H9 (cell line): ENCODE results near the gene PRRT2. TPM values are rescaled to one million over a fixed set of nuclear protein-coding genes. Genes with fewer than 3 reads are reported as not detected.
"Not testable (repeated sequence)": the region's sequence is repeated elsewhere in the genome, so short reads cannot be mapped to it uniquely, and the experiment has no call there.

Experiments used
- DNase-seq: peaks from one replicate; pipeline ENCODE4 v3.0.0-alpha.2; 2017
- H2AFZ ChIP-seq: one replicate; pipeline ENCODE4 v1.6.1; 2013; ENCODE audit warnings: mild to moderate bottlenecking, low read length, control low read depth, moderate library complexity
- H2AK5ac ChIP-seq: 2 replicates; pipeline ENCODE4 v1.6.1; 2013; ENCODE audit warnings: low read length, control low read depth, mixed read lengths; ENCODE audit not compliant: insufficient read length
- H2BK120ac ChIP-seq: one replicate; pipeline ENCODE4 v1.6.1; 2013; ENCODE audit warnings: low read depth, mild to moderate bottlenecking, low read length, control low read depth, inconsistent platforms; ENCODE audit not compliant: poor library complexity, severe bottlenecking
- H2BK12ac ChIP-seq: 2 replicates; pipeline ENCODE4 v1.6.1; 2013; ENCODE audit warnings: low read length, control low read depth, mixed read lengths, low read depth; ENCODE audit not compliant: insufficient read length
- H2BK15ac ChIP-seq: 2 replicates; pipeline ENCODE4 v1.6.1; 2013; ENCODE audit warnings: low read depth, low read length, control low read depth
- H2BK20ac ChIP-seq: one replicate; pipeline ENCODE4 v1.6.1; 2013; ENCODE audit warnings: low read depth, mild to moderate bottlenecking, low read length, control low read depth, inconsistent platforms; ENCODE audit not compliant: poor library complexity, severe bottlenecking
- H2BK5ac ChIP-seq: 2 replicates; pipeline ENCODE4 v1.6.1; 2013; ENCODE audit warnings: low read length, control low read depth, mixed read lengths; ENCODE audit not compliant: insufficient read length
- H3K14ac ChIP-seq: 2 replicates; pipeline ENCODE4 v1.6.1; 2013; ENCODE audit warnings: low read length, control low read depth; ENCODE audit not compliant: insufficient read depth
- H3K18ac ChIP-seq: 2 replicates; pipeline ENCODE4 v1.6.1; 2013; ENCODE audit warnings: low read depth, mild to moderate bottlenecking, mixed read lengths, low read length, control low read depth; ENCODE audit not compliant: insufficient read length
- H3K23ac ChIP-seq: 2 replicates; pipeline ENCODE4 v1.6.1; 2013; ENCODE audit warnings: low read length, control low read depth, mixed read lengths, low read depth; ENCODE audit not compliant: insufficient read length
- H3K23me2 ChIP-seq: 2 replicates; pipeline ENCODE4 v1.6.1; 2013; ENCODE audit warnings: low read depth, mild to moderate bottlenecking, mixed read lengths, low read length, control low read depth; ENCODE audit not compliant: insufficient read length, poor library complexity, severe bottlenecking
- H3K27ac ChIP-seq: 2 replicates; pipeline ENCODE4 v1.5.1; 2013; ENCODE audit warnings: low read length, control low read depth, mixed read lengths, low read depth; ENCODE audit not compliant: insufficient read length
- H3K27me3 ChIP-seq: 2 replicates; pipeline ENCODE4 v1.6.1; 2013; ENCODE audit warnings: low read length, control low read depth, inconsistent platforms; ENCODE audit not compliant: insufficient read depth
- H3K4ac ChIP-seq: 2 replicates; pipeline ENCODE4 v1.6.1; 2013; ENCODE audit warnings: low read depth, mild to moderate bottlenecking, control low read depth, inconsistent platforms, low read length, moderate library complexity
- H3K4me1 ChIP-seq: 2 replicates; pipeline ENCODE4 v1.6.1; 2013; ENCODE audit warnings: low read length, control low read depth, inconsistent platforms; ENCODE audit not compliant: insufficient read depth
- H3K4me2 ChIP-seq: 2 replicates; pipeline ENCODE4 v1.6.1; 2013; ENCODE audit warnings: low read length, control low read depth, mixed read lengths; ENCODE audit not compliant: insufficient read length, insufficient read depth
- H3K56ac ChIP-seq: 2 replicates; pipeline ENCODE4 v1.6.1; 2013; ENCODE audit warnings: low read depth, mild to moderate bottlenecking, mixed read lengths, low read length, control low read depth; ENCODE audit not compliant: insufficient read length
- H3K79me1 ChIP-seq: 2 replicates; pipeline ENCODE4 v1.6.1; 2013; ENCODE audit warnings: low read depth, mild to moderate bottlenecking, moderate library complexity, low read length, control low read depth, inconsistent platforms; ENCODE audit not compliant: insufficient read depth, poor library complexity, severe bottlenecking
- H3K79me2 ChIP-seq: 2 replicates; pipeline ENCODE4 v1.6.1; 2013; ENCODE audit warnings: low read length, control low read depth, inconsistent platforms; ENCODE audit not compliant: insufficient read depth
- H3K9ac ChIP-seq: 2 replicates; pipeline ENCODE4 v1.6.1; 2013; ENCODE audit warnings: low read length, control low read depth, mixed read lengths; ENCODE audit not compliant: insufficient read length; ENCODE audit errors: extremely low read depth
- H3K9me3 ChIP-seq: one replicate; pipeline ENCODE4 v1.6.1; 2013; ENCODE audit warnings: low read depth, low read length, inconsistent platforms; ENCODE audit not compliant: control insufficient read depth
- H3T11ph ChIP-seq: one replicate; pipeline ENCODE4 v1.6.1; 2013; ENCODE audit warnings: mild to moderate bottlenecking, low read length, control low read depth, inconsistent platforms
- H4K20me1 ChIP-seq: one replicate; pipeline ENCODE4 v1.6.1; 2013; ENCODE audit not compliant: control insufficient read depth, insufficient read length, insufficient read depth
- H4K5ac ChIP-seq: 2 replicates; pipeline ENCODE4 v1.6.1; 2013; ENCODE audit warnings: low read depth, mild to moderate bottlenecking, mixed read lengths, low read length, control low read depth; ENCODE audit not compliant: insufficient read length
- H4K8ac ChIP-seq: replicated peaks from 2 replicates; pipeline ENCODE4 v1.6.1; 2013; ENCODE audit warnings: low read length, control low read depth, mixed read lengths, low read depth; ENCODE audit not compliant: insufficient read length
- H4K91ac ChIP-seq: 2 replicates; pipeline ENCODE4 v1.6.1; 2013; ENCODE audit warnings: low read depth, mild to moderate bottlenecking, moderate library complexity, mixed read lengths, low read length, control low read depth; ENCODE audit not compliant: insufficient read length
- H3K27ac Mint-ChIP-seq, 3 experiments: 2 replicates in 2 of 3; 3 replicates in 1 of 3; pipeline ENCODE4 v1.8.0; 2020 to 2021; ENCODE audit warnings: mixed read lengths in 3 of 3, mild to moderate bottlenecking in 1 of 3, moderate library complexity in 1 of 3
- H3K27me3 Mint-ChIP-seq: 2 replicates; pipeline ENCODE4 v1.8.0; 2021; ENCODE audit warnings: low read depth, mild to moderate bottlenecking, moderate library complexity, mixed read lengths
- H3K36me3 Mint-ChIP-seq, 3 experiments: 2 replicates in 2 of 3; 3 replicates in 1 of 3; pipeline ENCODE4 v1.8.0; 2020 to 2021; ENCODE audit warnings: low read depth in 3 of 3, mixed read lengths in 3 of 3; ENCODE audit not compliant: insufficient read depth in 1 of 3
- H3K4me1 Mint-ChIP-seq, 2 experiments: 2 replicates each; pipeline ENCODE4 v1.8.0; 2020; ENCODE audit warnings: mixed read lengths in 2 of 2
- H3K4me3 Mint-ChIP-seq, 2 experiments: 2 replicates in 1 of 2; 3 replicates in 1 of 2; pipeline ENCODE4 v1.8.0; 2020 to 2021; ENCODE audit warnings: mild to moderate bottlenecking in 2 of 2, mixed read lengths in 2 of 2, moderate library complexity in 1 of 2
- H3K9me3 Mint-ChIP-seq, 2 experiments: 2 replicates in 1 of 2; 3 replicates in 1 of 2; pipeline ENCODE4 v1.8.0; 2020; ENCODE audit warnings: mild to moderate bottlenecking in 2 of 2, mixed read lengths in 2 of 2, moderate library complexity in 1 of 2
- WGBS: extraction: QIAGEN DNeasy Blood & Tissue Kit; methylation state at CpG from one replicate; pipeline ENCODE4 v1.1.7; 2013; ENCODE audit warnings: missing lambda C conversion rate, low lambda C conversion rate, mixed read lengths; ENCODE audit not compliant: insufficient read length; ENCODE audit errors: extremely low coverage; 5-methylcytosine and 5-hydroxymethylcytosine counted together
- total RNA-seq: library from RNA; stranded (reverse); gene quantifications from 2 replicates; pipeline ENCODE4 v1.2.1, GENCODE V29; 2021
- TF ChIP-seq, protein P1 (sequence below): fragments of 200-600 bp; sonication (generic); conservative IDR thresholded peaks from 3 replicates; pipeline ENCODE4 v1.8.0; 2021; ENCODE audit warnings: antibody characterized with exemption, mild to moderate bottlenecking

Gene PRRT2
- total RNA-seq, 1 experiment from 2014 or later = 14.6 TPM

DNA sequence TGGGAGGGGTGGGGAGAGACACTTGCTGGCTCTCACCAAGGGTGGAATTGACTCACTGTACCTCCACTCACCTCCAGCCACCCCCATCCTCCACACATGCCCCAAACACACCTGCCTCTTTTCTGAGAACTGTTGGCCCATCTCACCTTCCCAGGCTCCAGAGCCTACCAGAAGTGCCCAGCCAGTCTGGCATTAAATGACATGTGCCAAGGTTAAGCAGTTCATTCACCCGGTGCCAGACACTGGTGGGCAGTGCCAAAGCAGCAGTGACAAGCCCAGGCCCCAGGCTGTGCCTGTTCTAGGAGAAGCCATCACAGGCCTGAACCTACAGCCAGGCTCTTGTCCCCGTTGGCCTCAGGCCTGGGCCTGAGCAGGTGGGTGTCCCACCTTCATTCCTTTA, 19.5 kb downstream of the PRRT2 start:
- no peak for DNase-seq
- no peak overlapping the region for H3K56ac ChIP-seq
- H3K18ac ChIP-seq = no peak overlapping the region
- Mint-ChIP-seq H3K27me3 (no peaks in the 10 kb centered on the region; the same call in 1 of the 2 replicates), H3K9me3 (no peaks in the 10 kb centered on the region), H3K4me3 (no peak overlapping the region), H3K4me1 (peaks cover 0 to 3% of the 10 kb centered on the region in 2 experiments; a peak in 2 of 4 replicates), H3K36me3 (no peaks in the 10 kb centered on the region), H3K27ac (no peak overlapping the region)
- H3K27me3 ChIP-seq = no peaks in the 10 kb centered on the region
- H3K14ac ChIP-seq = no peak overlapping the region
- no peak overlapping the region for H4K8ac ChIP-seq
- H3K79me1 ChIP-seq = no peaks in the 10 kb centered on the region
- TF ChIP-seq, protein P1, sequence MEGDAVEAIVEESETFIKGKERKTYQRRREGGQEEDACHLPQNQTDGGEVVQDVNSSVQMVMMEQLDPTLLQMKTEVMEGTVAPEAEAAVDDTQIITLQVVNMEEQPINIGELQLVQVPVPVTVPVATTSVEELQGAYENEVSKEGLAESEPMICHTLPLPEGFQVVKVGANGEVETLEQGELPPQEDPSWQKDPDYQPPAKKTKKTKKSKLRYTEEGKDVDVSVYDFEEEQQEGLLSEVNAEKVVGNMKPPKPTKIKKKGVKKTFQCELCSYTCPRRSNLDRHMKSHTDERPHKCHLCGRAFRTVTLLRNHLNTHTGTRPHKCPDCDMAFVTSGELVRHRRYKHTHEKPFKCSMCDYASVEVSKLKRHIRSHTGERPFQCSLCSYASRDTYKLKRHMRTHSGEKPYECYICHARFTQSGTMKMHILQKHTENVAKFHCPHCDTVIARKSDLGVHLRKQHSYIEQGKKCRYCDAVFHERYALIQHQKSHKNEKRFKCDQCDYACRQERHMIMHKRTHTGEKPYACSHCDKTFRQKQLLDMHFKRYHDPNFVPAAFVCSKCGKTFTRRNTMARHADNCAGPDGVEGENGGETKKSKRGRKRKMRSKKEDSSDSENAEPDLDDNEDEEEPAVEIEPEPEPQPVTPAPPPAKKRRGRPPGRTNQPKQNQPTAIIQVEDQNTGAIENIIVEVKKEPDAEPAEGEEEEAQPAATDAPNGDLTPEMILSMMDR = no peak
- no peak overlapping the region for H2BK120ac ChIP-seq
- H3K27ac ChIP-seq = no peak overlapping the region
- no peak overlapping the region for H2BK12ac ChIP-seq
- no peaks in the 10 kb centered on the region for H4K20me1 ChIP-seq
- no peak overlapping the region for H4K91ac ChIP-seq
- no peak overlapping the region for H2AK5ac ChIP-seq
- no peak overlapping the region for H3K4me2 ChIP-seq
- H3T11ph ChIP-seq = no peak overlapping the region
- no peak overlapping the region for H2BK15ac ChIP-seq
- H3K23me2 ChIP-seq = peaks cover 4% of the 10 kb centered on the region
- no peak overlapping the region for H2BK5ac ChIP-seq
- H2AFZ ChIP-seq = no peak overlapping the region
- H3K23ac ChIP-seq = no peak overlapping the region
- H3K4ac ChIP-seq = no peak overlapping the region
- no peaks in the 10 kb centered on the region for H3K79me2 ChIP-seq
- no peak overlapping the region for H2BK20ac ChIP-seq
- H4K5ac ChIP-seq = no peak overlapping the region
- H3K9ac ChIP-seq = no peak overlapping the region
- H3K4me1 ChIP-seq = peaks cover 2% of the 10 kb centered on the region; the same call in 1 of the 2 replicates
- no peaks in the 10 kb centered on the region for H3K9me3 ChIP-seq
- WGBS = no CpG with 5 or more reads among the region's 2 CpGs

DNA sequence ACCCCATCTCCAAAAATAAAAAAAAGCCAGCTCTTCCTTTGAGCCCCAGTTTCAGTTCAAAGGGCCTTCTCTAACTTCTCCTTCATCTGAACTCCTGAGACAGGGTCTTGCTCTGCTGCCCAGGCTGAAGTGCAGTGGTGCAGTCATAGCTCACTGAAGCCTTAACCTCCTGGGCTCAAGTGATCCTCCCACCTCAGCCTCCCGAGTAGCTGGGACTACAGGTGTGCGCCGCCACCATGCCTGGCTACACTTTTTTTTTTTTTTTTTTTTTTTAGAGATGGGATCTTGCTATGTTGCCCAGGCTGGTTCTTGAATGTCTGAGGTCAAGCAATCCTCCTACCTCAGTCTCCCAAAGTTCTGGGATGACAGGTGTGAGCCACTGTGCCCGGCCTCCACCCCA, 21.2 kb downstream of the PRRT2 start:
- H2AK5ac ChIP-seq, H3K4me2 ChIP-seq, H3K9me3 Mint-ChIP-seq, H2BK12ac ChIP-seq, H2BK20ac ChIP-seq, H4K5ac ChIP-seq, H3K79me1 ChIP-seq, H3K27ac Mint-ChIP-seq, H3K23me2 ChIP-seq, H3K9me3 ChIP-seq, H4K8ac ChIP-seq, H3K4ac ChIP-seq, H3K56ac ChIP-seq, H3K27me3 ChIP-seq, H2BK15ac ChIP-seq, H4K91ac ChIP-seq, H3K4me3 Mint-ChIP-seq, H3K14ac ChIP-seq, H3K79me2 ChIP-seq, H3T11ph ChIP-seq, H3K4me1 Mint-ChIP-seq, H2BK120ac ChIP-seq, H4K20me1 ChIP-seq, H3K36me3 Mint-ChIP-seq, DNase-seq, H2AFZ ChIP-seq, H3K4me1 ChIP-seq, H3K27me3 Mint-ChIP-seq, H3K18ac ChIP-seq, H2BK5ac ChIP-seq, H3K9ac ChIP-seq, H3K23ac ChIP-seq, H3K27ac ChIP-seq: not testable (repeated sequence)
- no CpG with 5 or more reads among the region's 4 CpGs for WGBS
